Esophagus (tissue), 2 donors: ENCODE results near the gene ATP13A1. TPM values are rescaled to one million over a fixed set of nuclear protein-coding genes. Genes with fewer than 3 reads are reported as not detected.

Experiments
- H3K27ac ChIP-seq, 2 donors: one replicate each; pipeline ENCODE4 v1.5.1; 2013; ENCODE audit warnings: low read depth in 2 of 2, mild to moderate bottlenecking in 2 of 2, inconsistent platforms in 1 of 2, low read length in 1 of 2, moderate library complexity in 1 of 2
- H3K27me3 ChIP-seq, 2 donors: one replicate each; pipeline ENCODE4 v1.6.1; 2013; ENCODE audit warnings: low read length in 2 of 2, control low read depth in 1 of 2, mild to moderate bottlenecking in 1 of 2; ENCODE audit not compliant: insufficient read depth in 2 of 2, control insufficient read depth in 1 of 2
- H3K36me3 ChIP-seq, 2 donors: one replicate each; pipeline ENCODE4 v1.6.1; 2013; ENCODE audit warnings: low read length in 1 of 2; ENCODE audit not compliant: control insufficient read depth in 2 of 2, insufficient read depth in 2 of 2
- H3K4me1 ChIP-seq, 2 donors: one replicate each; pipeline ENCODE4 v1.6.1; 2013; ENCODE audit warnings: low read length in 1 of 2; ENCODE audit not compliant: control insufficient read depth in 2 of 2, insufficient read depth in 2 of 2
- H3K4me3 ChIP-seq, 2 donors: one replicate each; pipeline ENCODE4 v1.5.1; 2013; ENCODE audit warnings: low read length in 2 of 2, mild to moderate bottlenecking in 2 of 2, low read depth in 1 of 2, moderate library complexity in 1 of 2
- H3K9me3 ChIP-seq, 2 donors: one replicate each; pipeline ENCODE4 v1.6.1; 2013; ENCODE audit warnings: mild to moderate bottlenecking in 2 of 2, low read depth in 1 of 2, low read length in 1 of 2, moderate library complexity in 1 of 2; ENCODE audit not compliant: control insufficient read depth in 2 of 2, insufficient read depth in 1 of 2
- WGBS, 2 donors: extraction: QIAGEN DNeasy Blood & Tissue Kit; methylation state at CpG; one replicate each; pipeline ENCODE4 v1.1.7; 2013; 5-methylcytosine and 5-hydroxymethylcytosine counted together
- polyA plus RNA-seq, 2 donors: library from polyadenylated mRNA; stranded (reverse); fragments of 200-250 nt; gene quantifications; one replicate each; pipeline ENCODE4 v1.2.3, GENCODE V29; 2013
- donor health status: healthy with polysubstance abuse.
- donor health status: Bipolar disorder and iron deficiency.

ATP13A1 gene
- polyA plus RNA-seq, 2 donors, result 29.2 to 39.8 TPM

DNA sequence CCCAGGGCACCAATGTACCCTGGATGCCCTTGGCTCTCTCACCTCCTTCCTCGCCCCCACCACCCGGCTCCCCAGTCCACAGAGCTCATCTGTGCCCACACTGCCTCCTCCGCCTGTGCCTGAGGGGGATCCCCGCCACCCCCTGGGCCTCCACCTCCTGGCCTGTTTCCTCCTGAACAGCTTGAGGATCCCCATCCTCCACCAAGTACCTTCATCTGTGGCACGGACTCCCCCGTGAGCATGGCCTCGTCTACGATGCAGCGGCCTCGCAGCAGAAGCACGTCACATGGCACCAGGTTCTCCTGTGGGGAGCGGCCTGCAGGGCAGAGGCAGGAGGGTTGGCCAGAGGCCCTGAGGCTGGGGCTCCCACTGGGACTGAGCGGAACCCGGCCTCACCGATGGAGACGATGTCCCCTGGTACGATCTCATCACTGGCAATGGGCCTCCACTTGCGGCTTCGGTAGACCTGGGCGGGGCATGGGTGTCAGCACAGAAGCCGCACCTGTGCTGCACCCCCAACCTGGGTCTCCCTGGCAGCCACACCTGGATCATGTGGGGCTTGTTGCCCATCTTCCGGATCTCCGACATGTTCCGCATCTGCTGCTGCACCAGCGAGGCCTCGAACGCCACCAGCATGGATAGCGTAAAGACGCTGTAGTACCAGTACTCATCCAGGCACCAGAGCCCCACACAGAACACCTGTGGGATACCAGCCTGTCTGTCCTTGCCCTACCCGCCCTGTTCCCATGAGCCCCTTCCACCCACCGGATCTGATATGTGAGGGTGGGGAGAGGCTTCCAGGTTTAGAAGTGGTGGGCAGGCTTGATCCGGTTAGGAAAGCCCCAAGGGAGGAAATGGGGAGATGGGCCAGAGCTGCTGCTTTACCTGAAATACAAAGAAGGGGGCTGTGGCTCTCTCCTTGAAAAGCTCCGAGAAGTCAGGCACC is 6.8 kb downstream of the ATP13A1 start:
- Histone ChIP-seq H3K9me3 (no peaks in the 10 kb centered on the region), H3K4me3 (no peak overlapping the region), H3K27ac (no peak overlapping the region), H3K27me3 (no peaks in the 10 kb centered on the region), H3K36me3 (peaks cover 28 to 66% of the 10 kb centered on the region in 2 donors), H3K4me1 (peaks cover 0 to 13% of the 10 kb centered on the region in 2 donors)
- 94 to 95% methylated on average over 33 of the region's 33 CpGs for WGBS, 2 donors

DNA sequence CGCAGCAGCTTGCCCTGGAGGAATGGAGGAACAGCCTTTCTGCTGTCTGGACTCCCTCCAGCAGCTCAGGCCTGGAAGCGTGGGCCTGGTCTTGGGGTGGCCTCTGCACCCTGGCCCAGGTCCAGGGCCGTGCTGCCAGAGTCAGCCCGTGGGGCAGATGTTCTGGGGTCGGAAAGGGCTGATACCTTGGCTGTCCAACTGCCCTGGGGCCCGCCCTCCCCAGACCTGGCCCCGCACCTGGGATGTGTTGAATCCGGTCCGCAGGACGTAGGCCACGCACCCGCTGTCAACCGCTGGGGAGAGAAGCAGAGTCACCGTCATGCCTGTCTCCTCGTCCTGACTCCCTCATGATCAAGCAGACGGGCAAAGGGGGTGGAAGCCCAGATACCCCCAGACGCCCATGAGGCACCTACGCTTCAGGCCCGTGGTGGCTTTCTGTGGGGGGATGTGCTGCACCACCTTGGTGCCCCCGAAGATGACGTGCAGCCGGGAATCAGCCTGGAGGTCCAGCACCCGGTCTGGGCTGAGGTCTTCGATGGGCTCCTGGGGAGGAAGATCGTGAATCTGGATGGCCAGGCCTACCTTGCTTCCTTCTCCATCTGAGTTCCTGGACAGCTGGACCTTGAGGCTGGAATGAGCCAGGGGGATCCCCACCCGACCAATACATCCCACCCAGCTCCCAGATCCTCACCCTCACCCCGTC is 7.7 kb downstream of the ATP13A1 start:
- Histone ChIP-seq H3K4me1 (peaks cover 0 to 11% of the 10 kb centered on the region in 2 donors), H3K9me3 (no peaks in the 10 kb centered on the region), H3K36me3 (peaks cover 33 to 72% of the 10 kb centered on the region in 2 donors), H3K27me3 (no peaks in the 10 kb centered on the region), H3K4me3 (no peak overlapping the region), H3K27ac (no peak overlapping the region)
- WGBS, 2 donors, result 92 to 93% methylated on average over 27 of the region's 27 CpGs

DNA sequence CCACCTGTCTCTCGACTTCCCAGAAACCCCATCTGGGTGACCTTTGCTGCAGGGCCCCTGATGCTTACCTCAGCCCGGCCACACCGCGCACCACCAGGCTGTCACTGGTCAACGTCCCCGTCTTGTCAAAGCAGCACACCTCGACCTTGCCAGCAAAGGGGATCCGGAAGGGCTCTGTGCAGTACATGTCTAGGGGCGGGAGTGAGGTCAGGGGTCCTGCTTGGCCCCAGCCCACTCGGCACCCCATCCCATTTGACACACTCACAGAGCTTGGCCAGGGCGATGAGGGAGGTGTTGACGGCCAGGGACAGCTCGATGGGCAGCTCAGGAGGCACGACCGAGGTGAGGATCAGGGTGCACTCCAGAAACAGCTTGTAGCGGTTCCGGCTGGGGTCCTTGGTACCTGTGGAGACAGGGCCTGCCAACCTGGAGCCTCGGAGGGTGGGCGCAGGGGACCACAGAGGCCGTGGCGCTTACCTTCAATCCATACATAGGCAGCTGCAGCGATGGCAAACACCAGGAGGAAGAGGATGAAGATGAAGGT is 8.4 kb downstream of the ATP13A1 start:
- Histone ChIP-seq H3K9me3 (no peaks in the 10 kb centered on the region), H3K27me3 (no peaks in the 10 kb centered on the region), H3K4me1 (peaks cover 0 to 9% of the 10 kb centered on the region in 2 donors), H3K36me3 (peaks cover 38 to 78% of the 10 kb centered on the region in 2 donors), H3K4me3 (no peak overlapping the region), H3K27ac (no peak overlapping the region)
- WGBS, 2 donors, result 94 to 95% methylated on average over 22 of the region's 22 CpGs

DNA sequence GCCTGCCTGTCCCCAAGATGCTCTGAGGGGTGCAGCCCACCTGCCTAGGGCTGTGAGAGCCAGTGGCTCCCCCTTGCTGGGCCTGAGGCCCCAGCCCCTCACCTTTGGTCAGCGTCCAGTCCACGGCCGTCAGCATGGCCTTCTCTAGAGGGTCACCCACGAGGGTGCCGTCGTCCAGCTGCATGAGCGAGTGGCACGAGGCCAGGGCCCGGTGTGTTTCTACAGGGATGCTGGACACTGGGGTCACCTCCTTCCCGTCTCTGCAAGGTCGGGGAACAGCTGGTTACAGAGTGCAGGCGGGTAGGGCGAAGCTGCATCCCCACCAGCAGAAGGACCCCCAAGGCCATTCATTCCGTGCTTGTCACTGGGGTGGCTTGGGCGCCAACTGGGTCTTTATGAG is 9.0 kb downstream of the ATP13A1 start:
- 93 to 96% methylated on average over 15 of the region's 15 CpGs for WGBS, 2 donors
- H3K36me3 ChIP-seq, result peaks cover 39 to 81% of the 10 kb centered on the region in 2 donors

DNA sequence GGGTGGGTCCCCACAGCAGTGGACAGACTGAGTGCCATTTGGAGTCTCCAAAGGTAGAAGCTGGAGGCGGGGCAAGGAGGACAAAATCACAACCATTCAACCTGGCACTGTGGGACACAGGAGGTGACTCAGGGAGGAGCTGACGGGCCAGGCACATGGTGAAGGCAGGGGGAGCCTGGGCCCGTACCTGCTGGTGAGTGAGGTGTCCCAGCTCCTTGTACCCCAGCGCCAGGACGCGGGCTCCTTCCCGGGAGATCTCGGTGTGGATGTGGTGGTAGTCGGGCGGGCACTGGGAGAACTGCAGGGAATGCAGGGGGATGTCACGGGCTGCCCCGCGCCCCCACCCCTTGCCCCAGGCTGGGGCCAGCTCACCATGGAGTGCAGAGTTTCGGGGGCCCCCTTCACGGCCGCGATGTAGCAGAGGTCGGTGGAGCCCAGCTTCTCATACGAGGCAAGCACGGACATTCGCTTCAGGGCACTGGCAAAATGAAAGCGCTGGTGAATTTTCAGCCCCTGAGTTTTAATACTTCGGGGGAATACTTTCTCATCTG is 9.8 kb downstream of the ATP13A1 start:
- H3K9me3 ChIP-seq, result no peaks in the 10 kb centered on the region
- no peak overlapping the region for H3K27ac ChIP-seq
- H3K36me3 ChIP-seq, result peaks cover 39 to 84% of the 10 kb centered on the region in 2 donors
- H3K4me3 ChIP-seq, result no peak overlapping the region
- 94 to 95% methylated on average over 23 of the region's 23 CpGs for WGBS, 2 donors
- H3K27me3 ChIP-seq, result no peaks in the 10 kb centered on the region
- peaks cover 0 to 2% of the 10 kb centered on the region in 2 donors for H3K4me1 ChIP-seq

More for the DNA sequence above, 9.0 kb downstream of the ATP13A1 start:
- H3K9me3 ChIP-seq, result no peaks in the 10 kb centered on the region
- peaks cover 0 to 3% of the 10 kb centered on the region in 2 donors for H3K4me1 ChIP-seq
- no peaks in the 10 kb centered on the region for H3K27me3 ChIP-seq
- no peak overlapping the region for H3K4me3 ChIP-seq
- no peak overlapping the region for H3K27ac ChIP-seq

DNA sequence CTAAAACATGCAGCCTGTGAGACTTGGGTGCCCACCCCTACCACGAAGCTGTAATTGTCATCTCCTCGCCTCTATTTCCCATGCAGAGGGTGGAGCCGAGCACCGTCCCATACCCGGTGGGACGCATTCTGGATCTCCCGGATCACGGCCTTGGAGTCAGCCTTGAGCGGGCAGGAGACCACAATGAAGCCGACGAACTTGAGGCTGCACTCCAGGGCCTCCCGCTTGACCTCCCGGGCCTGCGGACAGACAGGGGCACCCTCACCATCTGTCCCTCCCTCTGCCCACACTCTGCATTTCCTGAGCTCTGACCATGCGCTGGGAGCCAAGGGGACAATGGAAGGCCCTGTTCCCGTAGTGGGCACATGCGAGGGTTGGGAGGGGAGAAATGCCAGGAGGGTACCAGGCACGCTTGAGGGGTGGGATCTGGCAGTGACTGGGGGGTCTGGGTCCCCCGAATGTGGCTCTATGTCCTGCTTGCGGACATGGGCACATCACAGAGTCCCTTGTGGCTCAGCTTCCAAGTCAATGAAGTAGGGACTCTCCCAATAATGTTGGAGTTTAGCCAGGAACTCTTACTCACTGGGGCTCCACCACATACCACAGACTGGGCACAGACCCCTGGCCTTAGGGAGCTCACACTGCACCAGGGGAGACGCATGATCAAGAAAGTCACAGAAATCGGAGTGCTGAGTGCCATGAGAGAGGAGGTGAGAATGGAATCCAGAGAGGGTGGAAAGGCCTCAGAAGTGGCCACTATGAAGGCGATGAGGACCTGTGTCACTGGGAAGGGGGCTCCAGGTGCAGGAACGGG is 10.8 kb downstream of the ATP13A1 start:
- Histone ChIP-seq H3K36me3 (peaks cover 39 to 81% of the 10 kb centered on the region in 2 donors), H3K9me3 (no peaks in the 10 kb centered on the region), H3K27me3 (no peaks in the 10 kb centered on the region), H3K27ac (no peak overlapping the region), H3K4me3 (no peak overlapping the region), H3K4me1 (no peaks in the 10 kb centered on the region)
- WGBS, 2 donors, result 92 to 94% methylated on average over 24 of the region's 24 CpGs

DNA sequence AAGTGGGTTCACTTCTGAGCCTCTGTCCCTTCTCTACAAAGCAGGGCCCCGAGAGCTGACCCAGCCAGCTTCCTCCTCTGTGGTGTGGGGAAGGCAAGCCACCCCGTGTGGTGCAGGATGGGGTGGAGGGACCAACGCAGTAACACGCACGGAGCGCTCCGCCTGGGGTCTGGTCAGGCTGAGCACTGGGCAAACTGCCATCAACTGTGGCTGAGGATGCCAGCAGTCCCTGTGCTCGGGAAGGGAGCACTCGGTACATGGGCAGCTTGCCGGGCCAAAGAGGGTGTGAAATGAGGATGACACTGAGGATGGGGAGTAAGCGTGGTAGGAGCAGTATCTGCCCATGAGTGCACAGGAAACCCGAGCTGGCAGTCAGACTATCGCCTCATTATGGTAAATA is 12.4 kb downstream of the ATP13A1 start:
- peaks cover 45 to 81% of the 10 kb centered on the region in 2 donors for H3K36me3 ChIP-seq
- 73 to 77% methylated on average over 13 of the region's 13 CpGs for WGBS, 2 donors
- no peak overlapping the region for H3K27ac ChIP-seq
- H3K27me3 ChIP-seq, result no peaks in the 10 kb centered on the region
- no peaks in the 10 kb centered on the region for H3K4me1 ChIP-seq
- H3K9me3 ChIP-seq, result no peaks in the 10 kb centered on the region
- H3K4me3 ChIP-seq, result no peak overlapping the region

DNA sequence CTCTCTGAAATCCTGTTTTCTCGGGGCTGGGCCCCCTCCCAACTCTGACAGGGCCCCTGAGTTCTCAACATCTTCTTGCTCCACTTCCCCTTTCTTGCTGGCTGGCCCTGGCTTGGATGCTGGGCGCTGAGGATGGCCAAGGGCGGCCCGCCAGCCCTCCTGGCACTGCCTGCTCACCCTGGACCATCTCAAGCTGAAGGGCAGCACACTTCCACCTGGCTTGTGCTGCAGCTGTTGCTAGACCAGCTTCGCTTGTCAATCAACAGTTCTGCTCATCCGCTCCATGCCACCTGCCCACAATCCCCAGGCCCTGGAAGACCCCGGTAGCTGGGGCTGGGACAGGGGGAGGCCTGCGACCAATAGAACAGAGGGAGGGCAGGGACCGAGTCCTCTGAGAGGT is 13.1 kb downstream of the ATP13A1 start:
- no peak overlapping the region for H3K4me3 ChIP-seq
- H3K4me1 ChIP-seq, result no peaks in the 10 kb centered on the region
- no peaks in the 10 kb centered on the region for H3K27me3 ChIP-seq
- WGBS, 2 donors, result 91 to 95% methylated on average over 9 of the region's 9 CpGs
- no peaks in the 10 kb centered on the region for H3K9me3 ChIP-seq
- no peak overlapping the region for H3K27ac ChIP-seq
- H3K36me3 ChIP-seq, result peaks cover 40 to 81% of the 10 kb centered on the region in 2 donors

DNA sequence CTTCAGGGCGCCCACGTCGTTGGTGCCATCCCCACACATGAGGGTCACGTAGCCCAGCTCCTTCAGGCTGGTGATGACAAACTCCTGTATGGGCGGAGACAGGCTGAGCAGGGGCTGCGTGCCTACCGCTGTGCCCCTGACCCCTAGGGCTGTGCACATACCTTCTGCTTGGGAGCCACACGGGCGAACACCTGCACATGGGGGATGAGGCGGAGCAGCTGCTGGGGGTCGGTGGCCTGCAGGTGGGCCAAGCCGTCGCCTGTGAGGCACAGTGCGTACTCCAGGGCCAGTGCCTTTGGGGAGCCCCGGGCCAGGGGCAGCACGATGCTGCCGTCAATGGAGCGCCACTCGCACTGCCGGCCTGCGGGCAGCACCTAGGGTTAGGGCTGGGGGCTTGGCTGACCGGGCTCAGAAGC is 13.9 kb downstream of the ATP13A1 start:
- Histone ChIP-seq H3K9me3 (no peaks in the 10 kb centered on the region), H3K4me3 (no peak overlapping the region), H3K4me1 (no peaks in the 10 kb centered on the region), H3K27me3 (no peaks in the 10 kb centered on the region), H3K27ac (no peak overlapping the region), H3K36me3 (peaks cover 33 to 78% of the 10 kb centered on the region in 2 donors)
- 94 to 96% methylated on average over 19 to 22 of the region's 22 CpGs for WGBS, 2 donors
